Activated T-helper 1 cell treated with Interleukin-2 at 50 U/mL for 16 hours (primary cell): ENCODE results near the gene KRTAP10-7.
"Not testable (repeated sequence)": the region's sequence is repeated elsewhere in the genome, so short reads cannot be mapped to it uniquely, and the experiment has no call there.

Experiments
- DNase-seq: peaks from one replicate; pipeline ENCODE4 v3.0.0-alpha.2; 2020; ENCODE audit warnings: low read depth

The KRTAP10-7 gene

DNA sequence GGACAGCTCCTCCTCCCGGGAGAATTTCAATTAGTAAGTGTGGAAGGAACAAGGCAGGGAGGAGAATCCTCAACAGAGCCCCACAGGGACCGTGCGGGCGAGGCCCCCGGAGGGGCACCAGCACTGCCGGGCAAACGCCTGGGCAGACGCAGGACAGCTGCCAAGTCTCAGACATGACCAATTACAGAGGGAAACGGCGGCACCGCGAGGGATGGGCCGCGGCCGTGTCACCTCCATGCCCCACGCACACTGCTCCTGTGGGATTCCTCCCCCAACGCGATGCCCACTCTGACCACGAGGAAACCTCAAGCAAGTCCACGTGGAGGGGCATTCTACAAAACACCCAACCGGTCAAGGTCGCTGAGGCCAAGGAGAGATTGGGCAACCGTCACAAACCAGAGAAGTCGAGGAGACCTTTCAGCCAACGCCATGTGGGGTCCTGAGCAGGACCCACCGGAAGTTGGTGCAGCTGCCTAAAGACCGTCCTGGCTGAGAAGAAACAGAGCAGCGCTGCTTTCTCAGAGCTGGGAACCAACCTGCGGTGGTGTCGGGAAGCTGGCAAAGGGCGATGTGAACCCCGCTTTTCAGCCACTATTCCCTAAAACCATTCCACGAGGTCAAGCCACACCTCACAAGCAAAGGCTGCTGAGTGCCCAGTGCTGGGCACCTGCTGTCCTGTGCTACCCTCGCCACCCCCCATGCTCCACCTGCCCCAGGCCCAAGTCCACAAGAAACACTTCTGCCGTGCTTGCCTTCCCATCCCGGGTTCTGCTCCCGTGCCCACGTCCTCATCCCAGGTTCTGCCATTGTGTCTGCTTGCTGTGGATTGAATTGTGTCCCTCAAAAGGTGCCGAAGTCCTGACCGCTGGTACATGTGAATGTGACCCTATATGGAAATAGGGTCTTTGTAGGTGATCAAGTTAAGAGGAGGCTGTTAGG lies 28.3 kb upstream of the KRTAP10-7 start:
- no peak for DNase-seq

DNA sequence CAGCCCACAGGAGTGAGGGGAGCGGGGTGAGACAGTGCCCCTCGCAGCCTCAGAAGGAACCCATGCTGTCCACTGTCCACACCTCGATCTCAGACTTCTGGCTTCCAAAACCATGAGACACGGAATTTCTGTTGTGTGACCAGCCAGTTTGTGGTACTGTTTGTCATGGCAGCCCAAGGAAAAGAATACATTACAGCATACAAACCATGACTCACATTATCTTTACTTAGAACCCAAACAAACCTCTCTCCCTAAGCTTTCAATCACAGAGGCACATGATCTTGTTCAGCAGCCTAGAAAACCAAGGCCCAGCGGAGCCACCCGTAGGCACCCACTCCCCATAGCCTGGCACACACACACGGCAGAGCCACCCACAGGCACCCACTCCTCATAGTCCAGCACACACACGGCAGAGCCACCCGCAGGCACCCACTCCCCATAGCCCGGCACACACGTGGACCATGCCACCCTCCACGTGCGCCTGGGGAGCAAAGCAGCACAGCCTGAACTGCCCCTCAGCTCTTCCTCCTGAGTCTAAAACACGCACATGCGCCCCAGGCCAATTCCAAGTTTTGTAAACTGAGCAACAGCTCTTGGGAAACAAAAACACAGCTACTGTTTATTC lies 27.3 kb upstream of the KRTAP10-7 start:
- no peak for DNase-seq

DNA sequence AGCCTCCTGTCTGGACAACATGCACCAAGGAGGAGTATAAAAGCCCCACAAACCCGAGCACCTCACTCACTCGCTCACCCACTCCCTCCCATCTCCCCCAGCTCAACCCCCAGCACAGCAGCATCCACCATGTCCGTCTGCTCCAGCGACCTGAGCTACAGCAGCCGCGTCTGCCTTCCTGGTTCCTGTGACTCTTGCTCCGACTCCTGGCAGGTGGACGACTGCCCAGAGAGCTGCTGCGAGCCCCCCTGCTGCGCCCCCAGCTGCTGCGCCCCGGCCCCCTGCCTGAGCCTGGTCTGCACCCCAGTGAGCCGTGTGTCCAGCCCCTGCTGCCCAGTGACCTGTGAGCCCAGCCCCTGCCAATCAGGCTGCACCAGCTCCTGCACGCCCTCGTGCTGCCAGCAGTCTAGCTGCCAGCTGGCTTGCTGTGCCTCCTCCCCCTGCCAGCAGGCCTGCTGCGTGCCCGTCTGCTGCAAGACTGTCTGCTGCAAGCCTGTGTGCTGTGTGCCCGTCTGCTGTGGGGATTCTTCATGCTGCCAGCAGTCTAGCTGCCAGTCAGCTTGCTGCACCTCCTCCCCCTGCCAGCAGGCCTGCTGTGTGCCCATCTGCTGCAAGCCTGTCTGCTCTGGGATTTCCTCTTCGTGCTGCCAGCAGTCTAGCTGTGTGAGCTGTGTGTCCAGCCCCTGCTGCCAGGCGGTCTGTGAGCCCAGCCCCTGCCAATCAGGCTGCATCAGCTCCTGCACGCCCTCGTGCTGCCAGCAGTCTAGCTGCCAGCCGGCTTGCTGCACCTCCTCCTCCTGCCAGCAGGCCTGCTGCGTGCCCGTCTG lies 26.6 kb upstream of the KRTAP10-7 start, which contains the start of gene KRTAP10-4:
TSS of gene KRTAP10-4 (plus strand) at position 100 of the 827 bp plus-strand sequence. CDS start at position 130, 30 bp downstream.
- not testable (repeated sequence) for DNase-seq

DNA sequence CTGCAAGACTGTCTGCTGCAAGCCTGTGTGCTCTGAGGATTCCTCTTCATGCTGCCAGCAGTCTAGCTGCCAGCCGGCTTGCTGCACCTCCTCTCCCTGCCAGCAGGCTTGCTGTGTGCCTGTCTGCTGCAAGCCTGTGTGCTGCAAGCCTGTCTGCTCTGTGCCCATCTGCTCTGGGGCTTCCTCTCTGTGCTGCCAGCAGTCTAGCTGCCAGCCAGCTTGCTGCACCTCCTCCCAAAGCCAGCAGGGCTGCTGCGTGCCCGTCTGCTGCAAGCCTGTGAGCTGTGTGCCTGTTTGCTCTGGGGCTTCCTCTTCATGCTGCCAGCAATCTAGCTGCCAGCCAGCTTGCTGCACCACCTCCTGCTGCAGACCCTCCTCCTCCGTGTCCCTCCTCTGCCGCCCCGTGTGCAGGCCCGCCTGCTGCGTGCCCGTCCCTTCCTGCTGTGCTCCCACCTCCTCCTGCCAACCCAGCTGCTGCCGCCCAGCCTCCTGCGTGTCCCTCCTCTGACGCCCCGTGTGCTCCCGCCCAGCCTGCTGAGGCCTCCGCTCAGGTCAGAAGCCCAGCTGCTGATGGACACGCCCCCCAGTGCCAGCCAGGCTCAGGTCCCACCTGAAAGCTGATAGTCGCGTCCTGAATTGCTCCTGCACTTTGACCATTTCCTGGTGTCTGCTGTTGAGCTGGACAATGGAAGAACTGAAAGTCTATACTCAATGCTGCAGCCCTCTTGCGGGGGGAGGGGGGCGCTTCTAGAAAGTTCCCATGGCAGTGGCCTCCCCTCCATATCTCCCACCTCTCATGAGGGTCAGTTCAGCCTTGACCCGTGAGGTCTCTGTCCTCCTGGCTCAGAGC lies 25.7 kb upstream of the KRTAP10-7 start:
- no peak for DNase-seq

DNA sequence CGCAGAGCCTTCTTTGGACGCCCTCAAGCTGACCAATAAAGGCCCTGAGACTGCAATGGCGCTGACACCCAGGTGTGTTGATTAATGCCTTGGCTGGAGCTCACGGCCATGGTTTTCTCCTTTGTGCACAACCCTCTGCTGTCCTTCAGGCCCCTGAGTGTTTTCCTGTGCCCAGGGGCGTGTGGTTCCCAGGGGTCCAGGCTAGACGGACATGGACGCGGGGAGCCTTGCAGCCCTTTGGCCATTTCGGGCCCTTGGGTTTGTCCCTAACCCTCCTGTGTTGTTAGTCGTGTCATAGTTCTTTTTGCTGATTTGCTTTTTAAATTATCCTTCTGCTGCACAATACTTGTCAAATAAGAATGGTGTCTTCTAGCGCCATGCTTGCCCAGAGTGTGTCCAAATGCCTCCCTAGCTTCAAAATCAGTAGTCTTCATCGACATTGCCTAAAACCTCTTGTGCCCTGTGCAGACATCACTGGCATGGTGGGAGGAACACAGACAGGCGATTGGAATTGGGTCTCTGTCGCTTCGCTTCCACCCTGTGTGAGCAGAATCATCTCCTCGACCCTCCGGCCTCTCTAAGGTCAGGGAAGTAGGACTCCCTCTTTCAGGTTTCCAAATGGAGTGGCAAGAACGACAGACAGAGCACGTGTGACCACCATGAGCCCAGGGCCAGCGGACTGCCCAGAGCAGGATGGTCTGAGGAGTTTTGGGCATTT lies 24.9 kb upstream of the KRTAP10-7 start:
- no peak for DNase-seq

DNA sequence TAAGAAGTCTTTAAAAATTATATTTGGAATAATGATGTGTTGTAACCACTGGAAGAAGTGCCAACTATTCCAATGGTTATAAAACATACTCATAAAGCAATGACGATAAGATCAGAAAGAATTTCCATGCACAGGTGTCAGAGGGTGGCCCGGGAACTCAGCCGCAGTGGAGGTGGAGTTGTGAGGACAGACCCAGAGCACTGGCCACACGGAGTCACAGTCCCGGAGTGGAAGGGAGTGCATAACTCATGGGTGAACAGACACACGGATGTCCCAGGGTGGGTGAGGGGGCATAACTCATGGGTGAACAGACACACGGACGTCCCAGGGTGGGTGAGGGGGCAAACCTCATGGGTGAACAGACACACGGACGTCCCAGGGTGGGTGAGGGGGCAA lies 24.4 kb upstream of the KRTAP10-7 start:
- DNase-seq = no peak

DNA sequence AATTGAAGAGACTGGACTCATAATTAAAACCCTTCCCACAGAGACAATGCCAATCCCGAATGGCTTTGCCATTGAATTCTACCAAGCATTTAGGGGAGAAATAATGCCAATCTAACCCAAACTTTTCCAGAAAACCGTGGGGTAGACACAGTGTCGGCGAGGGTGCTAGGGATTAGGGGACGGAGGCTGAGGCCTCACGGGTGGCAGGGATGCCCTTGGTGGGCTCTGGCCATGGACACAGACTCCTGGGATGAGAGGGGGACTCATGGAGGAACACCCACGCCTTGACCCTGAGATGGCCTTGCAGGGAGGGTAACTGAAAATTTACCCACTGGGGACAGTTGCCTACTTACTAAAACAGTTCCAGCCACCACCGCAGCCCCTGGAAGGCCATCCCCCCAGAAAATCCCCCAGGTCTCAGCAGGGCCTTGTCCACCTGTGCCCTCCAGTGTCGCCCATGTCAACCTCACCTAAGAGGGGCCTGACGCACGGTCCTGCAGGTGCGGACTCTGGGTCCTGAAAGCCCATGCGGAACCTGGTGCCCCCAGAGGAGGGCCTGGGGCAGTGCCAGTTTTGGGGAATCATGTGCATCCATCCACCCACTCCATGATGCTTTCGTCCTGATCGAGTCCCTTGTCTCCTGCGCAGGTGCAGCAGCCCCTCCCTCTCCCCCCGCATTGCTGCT lies 21.9 kb upstream of the KRTAP10-7 start:
- DNase-seq = no peak

DNA sequence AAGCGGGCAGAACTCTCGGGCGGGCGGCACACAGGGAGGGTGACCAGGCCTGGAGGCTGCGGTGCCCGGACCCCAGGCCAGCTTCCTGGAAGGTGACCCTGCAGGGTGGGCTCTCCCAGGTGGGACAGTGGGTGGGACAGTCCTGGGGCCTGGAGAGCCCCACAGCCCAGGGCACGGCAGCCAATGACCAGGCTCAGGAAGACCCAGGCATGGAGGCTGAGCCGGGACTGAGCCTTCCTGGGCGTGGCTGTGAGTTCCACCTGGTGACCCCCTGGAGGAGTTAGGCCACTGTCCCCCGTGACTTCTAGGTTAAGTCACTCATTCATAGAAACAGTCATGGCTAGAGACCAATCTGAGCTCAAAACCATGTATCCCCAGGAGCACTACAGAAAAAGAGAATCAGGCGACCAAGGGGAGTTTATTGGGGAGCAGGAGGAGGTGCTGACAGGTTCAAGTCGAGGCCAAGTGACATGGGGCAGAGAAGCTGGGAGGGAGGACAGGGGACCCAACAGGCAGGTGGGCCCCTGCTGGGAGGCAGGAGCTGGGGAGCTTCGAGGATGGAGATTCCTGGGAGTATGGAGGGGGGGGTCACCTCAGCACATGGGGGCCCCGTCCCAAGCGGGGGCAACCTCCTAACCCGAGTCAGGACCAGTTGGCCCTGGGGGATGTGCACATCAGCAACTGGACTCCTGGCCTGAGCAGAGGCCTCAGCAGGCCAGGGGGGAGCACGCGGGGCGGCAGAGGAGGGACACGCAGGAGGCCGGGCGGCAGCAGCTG lies 21.2 kb upstream of the KRTAP10-7 start:
- DNase-seq = no peak

DNA sequence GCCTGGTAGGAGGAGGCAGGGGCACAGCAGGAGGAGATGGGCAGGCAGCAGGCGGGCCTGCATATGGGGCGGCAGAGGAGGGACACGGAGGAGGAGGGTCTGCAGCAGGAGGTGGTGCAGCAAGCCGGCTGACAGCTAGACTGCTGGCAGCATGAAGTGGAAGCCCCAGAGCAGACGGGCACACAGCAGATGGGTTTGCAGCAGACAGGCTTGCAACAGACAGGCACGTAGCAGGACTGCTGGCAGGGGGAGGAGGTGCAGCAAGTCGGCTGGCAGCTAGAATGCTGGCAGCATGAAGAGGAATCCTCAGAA lies 20.6 kb upstream of the KRTAP10-7 start:
- no peak for DNase-seq

DNA sequence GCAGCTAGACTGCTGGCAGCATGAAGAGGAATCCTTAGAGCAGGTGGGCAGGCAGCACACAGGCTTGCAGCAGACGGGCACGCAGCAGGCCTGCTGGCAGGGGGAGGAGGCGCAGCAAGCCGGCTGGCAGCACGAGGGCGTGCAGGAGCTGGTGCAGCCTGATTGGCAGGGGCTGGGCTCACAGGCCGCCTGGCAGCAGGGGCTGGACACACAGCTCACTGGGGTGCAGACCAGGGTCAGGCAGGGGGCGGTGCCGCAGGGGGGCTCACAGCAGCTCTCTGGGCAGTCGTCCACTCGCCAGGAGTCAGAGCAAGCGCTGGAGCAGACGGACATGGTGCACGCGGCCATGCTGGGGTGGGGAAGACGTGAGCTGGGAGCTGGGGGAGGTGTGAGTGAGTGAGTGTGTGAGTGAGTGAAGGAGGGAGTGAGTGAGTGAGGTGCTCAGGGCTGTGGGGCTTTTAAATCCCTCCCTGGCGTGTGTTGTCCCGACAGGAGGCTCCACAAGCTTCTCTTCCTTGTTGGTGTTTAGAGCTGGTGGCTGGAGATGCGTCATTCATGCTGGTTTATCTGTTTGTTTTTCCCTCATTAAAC lies 20.1 kb upstream of the KRTAP10-7 start, which contains the start of gene KRTAP10-5:
TSS of gene KRTAP10-5 (minus strand) at position 374 of the 591 bp plus-strand sequence. CDS start at position 348, 26 bp downstream.
- not testable (repeated sequence) for DNase-seq

DNA sequence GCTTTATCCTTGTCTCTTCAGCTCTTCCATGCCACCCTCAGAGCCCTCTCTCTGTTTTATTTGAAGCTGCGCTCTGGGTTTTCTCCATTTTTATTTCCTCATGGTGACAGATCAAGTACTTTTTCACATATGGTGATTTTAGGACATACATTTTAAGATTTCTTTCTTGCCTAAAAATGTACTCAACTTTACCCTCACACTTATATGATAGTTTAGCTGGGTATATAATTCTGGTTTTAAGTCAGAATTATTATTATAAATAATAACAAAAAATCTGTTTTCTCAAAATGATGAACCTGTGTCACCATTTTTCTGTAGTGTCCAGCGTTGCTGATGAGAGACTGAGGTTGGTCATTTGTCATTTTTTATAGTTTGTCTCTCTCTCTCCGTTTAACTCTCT lies 19.2 kb upstream of the KRTAP10-7 start:
- no peak for DNase-seq

DNA sequence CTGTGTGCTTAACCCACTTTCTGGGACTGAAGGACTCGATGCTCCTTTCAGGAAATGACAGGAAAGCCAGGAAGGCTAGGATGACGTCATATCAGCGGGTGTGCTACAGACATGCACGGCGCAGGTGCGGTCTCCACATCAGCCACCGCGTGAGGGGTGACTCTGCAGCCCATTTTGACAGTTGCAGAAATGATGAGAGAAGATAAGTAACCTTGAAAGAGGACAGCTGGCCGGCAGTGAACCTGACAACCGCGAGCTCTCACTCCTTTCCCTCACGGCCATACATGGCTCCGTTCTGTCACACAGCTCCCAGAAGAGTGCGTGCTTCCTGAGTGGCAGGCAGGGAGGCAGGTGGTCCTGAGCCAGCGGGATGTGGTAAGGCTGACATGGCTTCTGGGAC lies 18.3 kb upstream of the KRTAP10-7 start:
- no peak for DNase-seq

DNA sequence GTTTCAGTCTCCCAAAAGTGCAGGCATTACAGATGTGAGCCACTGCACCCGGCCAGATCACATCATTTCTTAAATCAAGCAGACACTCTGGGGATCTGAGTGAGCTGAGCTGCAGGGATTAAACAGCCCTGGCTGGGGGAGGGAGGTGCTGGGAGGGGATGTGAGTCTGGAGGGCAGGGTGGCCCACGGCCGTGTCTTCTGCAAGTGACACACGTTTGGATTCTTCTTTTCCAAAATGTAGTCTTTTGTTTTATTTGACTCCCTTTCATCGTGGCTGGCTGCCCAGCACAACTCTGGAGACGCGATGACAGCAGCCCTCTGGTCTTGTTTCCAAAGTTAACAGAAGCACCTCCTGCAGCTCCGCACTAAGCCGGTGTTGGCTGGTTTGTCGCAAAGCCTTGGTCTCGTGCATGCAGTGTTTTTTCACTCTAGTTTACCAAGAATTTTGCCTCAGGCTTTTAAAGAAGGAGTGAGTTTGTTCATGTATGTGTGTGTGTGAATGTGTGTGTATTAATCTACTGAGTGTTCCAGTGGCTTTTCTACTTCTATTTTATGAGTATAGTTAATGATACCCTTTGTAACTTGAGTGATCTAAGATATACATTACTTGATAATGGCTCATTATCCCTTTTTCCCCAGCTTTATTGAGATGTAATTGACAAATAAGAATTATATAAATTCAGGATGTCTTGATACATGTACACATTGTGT lies 17.2 kb upstream of the KRTAP10-7 start:
- no peak for DNase-seq

DNA sequence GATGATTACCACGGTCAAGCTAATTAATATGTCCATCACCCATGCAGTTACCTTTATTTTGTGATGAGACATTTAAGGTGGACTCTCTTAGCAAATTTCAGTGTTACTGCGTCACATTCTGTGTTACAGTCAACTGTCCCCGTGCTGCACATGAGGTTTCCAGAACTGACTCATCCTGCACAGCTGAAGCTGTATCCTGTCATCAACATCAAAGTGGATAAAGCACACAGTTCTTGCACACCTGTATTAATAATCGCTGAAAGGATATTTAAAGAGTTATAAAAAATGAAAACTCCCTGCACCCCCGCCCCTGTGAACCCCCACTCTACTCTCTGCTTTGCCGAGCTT lies 16.6 kb upstream of the KRTAP10-7 start:
- no peak for DNase-seq

DNA sequence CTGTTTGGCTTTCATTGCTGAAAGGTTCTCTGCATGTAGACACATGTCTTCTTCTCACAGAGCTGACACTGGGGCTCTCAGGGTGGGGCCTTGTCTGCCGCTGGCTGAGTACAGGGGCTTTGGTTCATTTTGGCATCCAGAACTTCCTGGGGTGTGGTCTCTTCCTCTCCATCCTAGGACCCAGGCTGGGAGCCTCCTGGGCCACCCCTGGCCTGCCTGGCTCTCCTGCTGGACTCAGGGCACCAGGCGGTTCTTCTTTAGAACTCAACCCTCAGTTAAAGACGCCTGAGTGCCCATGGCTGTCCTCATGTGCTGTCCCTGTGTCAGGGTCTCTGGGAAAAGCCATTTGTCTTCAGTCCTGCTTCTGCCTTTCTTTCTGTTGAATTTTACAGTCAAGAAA lies 14.5 kb upstream of the KRTAP10-7 start:
- DNase-seq = no peak

DNA sequence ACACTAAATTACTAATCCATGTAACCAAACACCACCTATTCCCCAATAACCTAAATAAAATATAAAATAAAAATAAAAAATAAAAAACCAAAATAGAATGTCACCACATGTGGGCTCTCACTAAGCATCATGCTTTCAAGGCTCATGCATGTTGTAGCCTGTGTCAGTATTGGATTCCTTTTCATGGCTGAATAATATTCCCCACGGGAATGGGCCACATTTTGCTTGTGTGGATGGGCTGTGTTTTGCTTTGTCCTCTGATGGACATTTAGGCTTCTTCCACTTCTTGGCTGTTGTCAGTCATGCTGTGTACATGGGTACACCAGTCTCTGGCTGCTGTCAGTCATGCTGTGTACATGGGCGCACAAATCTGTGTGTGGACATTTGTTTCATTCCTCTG lies 11.3 kb upstream of the KRTAP10-7 start:
- DNase-seq = no peak

DNA sequence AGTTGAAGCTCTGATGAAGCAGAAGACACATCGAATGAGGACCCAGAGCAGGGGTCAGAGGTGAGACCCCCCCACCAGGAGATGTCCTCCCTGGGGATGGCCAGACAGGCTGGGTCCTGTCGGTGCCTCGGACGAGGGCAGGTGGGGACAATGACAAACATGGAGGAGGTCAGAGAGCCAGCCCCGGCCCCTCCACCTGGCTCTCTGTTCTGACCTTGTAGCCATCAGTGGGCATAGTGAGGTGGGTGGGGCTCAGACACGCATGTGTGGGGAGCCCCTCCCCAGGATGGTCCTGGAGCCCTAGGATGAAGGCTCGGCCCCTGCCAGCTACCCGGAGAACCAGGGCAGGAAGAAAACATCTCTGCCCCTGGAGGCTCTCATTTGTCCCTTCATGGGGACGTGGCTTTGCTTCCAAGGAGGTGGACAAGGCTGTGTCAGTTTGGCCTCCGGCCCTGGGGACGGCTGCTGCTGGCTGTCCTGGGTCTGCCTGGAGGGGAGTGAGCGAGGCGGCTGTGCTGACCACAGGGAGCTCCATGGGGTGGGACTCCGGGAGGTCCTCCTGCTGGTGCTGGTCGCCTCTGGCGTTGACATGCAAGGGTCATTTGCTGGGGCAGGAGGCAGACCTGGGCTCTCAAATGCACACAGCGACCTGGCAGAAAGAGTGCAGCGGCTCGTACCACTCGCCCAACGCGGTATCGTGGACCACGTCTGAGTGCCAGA lies 10.7 kb upstream of the KRTAP10-7 start:
- DNase-seq = no peak

DNA sequence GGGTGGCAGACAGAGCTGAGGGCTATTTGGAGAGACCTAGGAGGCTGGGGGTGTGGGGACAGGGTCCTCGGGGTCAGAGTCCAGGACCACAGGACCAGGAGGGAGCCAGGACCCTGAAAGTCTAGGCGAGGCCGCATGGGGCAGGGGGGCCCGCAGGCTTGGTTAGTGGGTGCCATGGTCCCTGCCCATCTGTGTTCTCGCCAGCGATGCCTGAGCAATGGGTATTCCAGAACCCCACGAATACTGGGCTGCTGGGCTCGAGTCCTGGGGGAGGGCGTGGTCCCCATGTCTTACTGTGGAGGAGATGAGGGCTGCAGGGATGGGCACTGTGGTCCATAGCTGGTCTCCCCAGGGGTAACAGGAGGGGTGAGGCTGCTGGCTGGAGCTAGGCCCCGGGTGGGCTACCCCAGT lies 10.1 kb upstream of the KRTAP10-7 start:
- DNase-seq = no peak
